EH (cell line): Measurements from ENCODE around the gene HSD17B14.
A peak's percentile ranks its signal among the peaks of the same experiment; 100 is the strongest.

ENCODE experiments used
- DNase-seq: peaks from one replicate; pipeline ENCODE4 v3.0.0-alpha.2; 2015; ENCODE audit warnings: low read depth

The HSD17B14 gene

DNA sequence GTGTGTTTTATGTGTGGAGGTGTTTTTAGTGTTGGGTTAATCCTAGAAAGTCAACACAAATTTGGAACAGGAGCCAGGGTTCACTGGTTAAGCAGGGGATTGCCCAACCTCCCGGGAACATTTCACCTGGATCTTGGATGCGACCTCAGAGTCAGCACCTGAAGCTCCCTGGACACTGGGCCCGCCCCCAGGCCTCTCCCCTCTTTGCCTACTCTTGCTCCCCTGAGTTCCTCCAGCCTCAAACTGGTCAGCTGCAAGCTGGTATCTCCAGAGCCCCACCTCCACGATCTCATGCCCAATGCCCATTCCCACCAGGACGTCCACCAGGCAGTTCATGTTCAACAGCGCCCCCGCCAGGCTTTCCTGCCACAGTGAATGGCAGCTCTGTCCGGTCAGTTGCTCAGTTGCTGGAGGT, 9.7 kb downstream of the HSD17B14 start:
- no peak for DNase-seq

DNA sequence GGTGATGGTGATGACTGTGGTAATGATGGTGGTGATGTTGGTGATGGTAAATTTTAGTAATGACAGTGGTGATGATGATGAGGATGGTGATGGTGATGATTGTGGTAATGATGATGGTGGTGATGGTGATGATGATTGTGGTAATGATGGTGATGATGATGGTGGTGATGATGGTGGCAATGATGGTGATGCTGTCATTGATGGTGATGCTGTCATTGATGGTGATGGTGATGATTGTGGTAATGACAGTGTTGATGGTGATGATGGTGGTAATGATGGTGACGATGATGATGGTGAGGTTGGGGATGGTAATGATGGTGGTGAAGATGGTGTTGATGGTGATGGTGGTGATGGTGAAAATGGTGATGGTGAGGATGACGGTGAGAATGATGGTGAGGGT, 13.8 kb downstream of the HSD17B14 start:
- no peak for DNase-seq

DNA sequence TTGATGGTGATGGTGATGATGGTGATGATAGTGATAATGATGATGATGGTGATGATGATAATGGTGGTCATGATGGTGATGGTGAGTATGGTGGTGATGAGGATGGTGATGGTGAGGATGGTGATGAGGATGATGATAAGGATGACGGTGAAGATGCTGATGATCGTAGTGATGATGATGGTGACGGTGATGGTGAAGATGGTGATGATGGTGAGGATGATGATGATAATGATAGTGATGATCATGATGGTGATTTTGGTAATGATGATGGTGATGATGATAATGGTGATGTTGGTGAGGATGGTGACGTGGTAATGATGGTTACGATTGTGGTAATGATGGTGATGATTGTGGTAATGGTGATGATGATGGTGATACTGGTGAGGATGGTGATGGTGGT, 14.7 kb downstream of the HSD17B14 start:
- no peak for DNase-seq

DNA sequence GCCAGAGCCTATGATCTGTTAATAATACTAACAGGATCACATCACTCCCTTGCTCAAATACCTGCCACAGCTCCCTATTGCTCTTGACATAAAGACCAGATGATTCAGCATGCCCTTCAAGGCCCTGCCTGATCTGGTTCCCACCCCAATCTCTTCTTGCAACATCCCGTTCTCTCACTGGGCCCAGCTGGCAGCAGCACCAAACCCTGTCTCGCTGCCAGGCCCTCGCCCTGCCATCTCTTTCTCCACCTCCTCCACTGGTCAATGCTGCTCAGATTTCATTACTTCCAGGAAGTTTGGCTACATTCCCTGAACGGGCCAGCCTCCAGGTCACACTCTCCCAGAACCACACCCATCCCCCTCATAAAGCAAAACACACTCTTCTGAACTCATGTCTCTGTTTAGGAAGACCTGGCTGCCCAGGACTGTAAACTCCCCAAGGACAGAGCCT, 16.9 kb downstream of the HSD17B14 start:
- peak; percentile 88 for DNase-seq

DNA sequence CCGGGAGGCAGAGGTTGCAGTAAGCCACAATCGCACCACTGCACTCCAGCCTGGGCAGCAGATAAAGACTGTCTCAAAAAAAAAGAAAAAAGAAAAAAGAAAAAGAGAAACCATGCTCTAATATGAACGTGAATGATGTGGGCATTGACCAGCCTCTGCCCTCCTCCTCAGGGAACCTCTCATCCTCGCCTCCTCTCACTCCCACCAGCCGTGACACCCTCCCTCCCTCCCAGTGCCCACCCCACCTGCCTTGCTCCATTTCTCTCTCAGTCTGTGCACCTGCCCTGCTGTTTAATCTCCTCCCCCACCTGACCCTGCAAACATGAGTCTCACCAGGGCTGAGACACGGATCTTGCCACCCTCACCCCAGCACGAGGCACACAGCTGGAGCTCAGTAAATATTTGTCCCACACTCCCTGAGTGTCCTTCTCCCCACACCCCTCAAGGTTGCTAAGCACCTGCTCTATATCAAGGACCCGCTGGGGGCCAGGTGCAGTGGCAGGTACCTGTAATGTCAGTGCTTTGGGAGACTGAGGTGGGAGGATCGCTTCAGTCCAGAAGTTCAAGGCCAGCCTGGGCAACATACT, 18.0 kb downstream of the HSD17B14 start:
- no peak for DNase-seq

DNA sequence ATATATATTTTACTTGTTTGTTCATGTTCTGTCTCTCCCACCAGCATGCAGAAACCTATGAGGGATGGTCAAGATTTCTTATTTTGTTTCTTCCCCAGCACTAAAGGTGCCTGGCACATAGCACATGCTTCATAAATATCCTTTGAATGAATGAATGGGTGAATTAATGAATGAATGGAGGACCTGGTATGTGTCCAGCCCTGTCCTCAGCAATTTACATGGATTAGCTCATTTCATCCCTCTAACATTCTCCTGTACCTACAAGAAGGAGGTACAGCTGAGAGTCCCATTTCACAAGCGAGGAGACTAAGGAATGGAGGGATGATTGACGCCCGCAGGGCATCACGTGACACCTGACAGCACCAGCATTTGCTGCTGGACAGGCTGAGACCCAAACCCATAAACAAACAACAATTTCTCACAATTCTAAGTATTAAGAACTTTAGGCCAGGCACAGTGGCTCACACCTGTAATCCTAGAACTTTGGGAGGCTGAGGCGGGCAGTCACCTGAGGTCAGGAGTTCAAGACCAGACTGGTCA, 18.6 kb downstream of the HSD17B14 start:
- no peak for DNase-seq

DNA sequence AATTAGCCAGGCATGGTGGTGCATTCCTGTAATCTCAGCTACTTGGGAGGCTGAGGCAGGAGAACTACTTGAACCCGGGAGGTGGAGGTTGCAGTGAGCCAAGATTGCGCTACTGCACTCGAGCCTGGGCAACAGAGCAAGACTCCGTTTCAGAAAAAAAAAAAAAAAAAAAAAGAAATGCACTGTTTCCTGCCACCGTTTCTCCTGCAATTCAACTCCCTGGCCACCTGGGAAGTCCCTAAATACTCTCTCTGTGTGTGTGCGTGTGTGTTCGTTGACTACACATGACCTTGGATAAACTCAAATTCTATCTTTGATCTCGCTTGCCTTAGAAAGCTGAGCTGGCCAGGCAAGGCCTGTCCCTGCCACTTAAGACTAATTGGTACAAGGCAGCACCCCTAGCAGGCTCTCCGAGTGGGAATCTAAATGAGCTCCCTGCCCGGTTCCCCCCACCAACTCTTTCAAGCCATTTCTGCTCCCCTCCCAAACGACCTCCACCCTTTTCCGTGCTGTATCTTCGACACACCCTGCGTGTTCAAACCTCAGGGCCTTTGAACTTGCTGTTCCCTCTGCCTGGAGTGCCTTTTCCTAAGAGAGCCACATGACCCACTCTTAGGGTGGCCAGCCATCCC, 20.3 kb downstream of the HSD17B14 start:
- peak; percentile 29 for DNase-seq

DNA sequence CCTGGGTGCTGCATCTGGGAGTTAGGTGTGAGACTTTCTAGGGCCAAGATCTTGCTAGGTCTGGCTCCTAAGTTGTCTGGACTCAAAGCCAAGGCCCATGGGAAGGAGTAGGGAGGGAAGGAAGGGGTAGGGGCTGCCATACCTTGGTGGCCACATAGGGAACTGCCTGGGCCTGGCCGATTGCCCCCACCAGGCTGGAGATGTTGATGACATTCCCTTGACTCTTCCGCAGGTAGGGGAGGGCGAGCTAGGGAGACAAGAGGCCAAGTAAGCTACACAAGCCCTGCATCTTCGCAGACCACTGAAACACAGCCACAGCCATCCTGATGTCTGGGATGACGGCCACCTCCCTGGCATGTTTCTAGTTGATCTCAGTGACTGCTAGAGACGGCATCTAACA, 21.4 kb downstream of the HSD17B14 start:
- DNase-seq = no peak

DNA sequence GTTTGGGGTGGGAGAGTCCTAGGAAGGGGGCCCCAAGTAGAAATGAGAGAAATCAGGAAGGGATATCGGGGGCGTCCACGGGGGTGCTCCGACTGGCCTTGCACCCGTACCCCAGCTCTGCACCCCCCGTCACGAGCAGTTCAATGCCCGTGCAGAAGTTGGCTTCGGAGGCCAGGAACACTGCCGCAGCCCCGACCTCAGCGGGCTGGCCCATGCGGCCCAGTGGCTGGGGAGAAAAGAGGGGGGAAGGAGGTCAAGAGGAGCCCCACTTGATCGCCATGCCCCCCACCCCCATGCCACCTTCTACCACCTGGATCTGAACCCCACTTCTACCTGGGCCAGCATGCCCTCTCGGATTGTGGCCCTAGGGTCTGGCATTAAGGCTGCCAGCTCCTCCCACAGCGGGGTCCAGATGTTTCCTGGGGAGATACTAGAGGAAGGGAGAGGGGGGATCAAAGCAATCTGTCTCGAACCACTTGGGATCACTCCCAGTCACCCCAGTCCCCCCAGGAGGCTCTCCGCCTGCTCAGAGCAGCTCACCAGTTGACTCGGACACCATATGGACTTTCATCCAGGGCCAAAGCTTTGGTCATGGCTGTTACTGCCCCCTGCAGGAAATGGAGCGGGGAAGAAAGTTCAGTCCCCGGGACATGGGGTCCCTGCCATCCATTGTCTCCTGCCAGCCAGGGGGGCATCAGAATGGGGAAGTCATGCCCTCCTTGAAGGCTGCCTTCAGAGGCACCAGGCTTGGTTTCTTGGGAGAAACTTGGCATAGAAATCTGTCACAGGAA, 23.0 kb downstream of the HSD17B14 start:
- DNase-seq = no peak

DNA sequence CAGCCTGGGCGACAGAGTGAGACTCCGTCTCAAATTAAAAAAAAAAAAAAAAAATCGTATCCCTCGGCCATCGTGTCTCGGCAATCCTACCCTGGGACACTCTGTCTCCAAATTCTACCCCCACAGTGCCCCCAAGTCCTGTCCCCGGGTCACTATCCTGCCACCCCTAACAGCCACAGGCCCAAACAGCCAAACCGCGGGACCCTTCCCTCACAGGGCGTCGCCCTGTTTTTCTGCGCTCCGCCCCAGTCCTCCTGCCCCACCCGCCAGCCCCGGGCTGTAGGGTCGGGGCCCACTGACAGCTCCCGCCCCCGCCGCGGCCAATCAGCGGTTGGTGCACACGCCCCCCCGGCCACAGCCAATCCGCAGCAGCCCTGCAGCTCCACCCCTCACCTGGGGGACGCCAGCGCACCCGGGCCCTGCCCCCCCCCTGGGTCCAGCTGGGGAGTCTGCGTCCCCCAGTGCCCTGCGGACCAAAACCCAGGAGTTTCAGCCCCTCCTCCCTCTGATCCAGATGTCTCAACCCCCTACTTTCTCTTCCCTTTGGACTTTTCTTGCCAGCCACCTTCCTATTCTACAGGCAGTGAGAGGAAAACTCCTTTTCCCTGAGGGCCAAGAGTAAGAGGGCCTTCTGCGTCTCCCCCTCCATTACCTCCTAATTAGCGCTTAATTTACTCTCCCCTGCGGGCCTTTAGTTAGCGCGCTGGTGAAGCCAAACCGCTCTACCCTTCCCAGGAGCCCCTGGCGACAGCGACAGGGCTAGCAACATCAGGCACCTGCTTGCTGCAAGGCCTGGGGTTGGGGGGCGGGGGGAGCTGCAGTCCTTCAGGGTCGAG, 24.0 kb downstream of the HSD17B14 start:
- DNase-seq = peak; percentile 66

DNA sequence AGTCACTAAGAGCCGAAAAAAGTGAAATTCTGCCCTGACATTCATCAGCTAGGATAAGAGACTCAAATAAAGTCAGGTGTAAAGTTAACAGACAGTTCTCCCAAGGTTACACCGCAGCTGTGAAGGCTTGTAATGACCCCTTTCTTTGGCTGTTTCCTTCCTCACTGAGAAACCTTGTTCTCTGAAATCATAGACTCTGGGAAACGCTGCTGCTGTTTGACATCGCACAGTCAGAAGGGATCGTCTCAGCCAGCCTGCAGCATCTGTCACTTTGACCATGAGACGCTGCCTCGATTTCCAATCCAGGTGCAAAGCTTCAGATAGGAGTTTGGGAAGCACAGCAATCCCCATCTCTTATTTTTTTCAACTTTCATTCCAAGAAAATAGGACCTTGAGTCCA, 26.1 kb downstream of the HSD17B14 start:
- no peak for DNase-seq

DNA sequence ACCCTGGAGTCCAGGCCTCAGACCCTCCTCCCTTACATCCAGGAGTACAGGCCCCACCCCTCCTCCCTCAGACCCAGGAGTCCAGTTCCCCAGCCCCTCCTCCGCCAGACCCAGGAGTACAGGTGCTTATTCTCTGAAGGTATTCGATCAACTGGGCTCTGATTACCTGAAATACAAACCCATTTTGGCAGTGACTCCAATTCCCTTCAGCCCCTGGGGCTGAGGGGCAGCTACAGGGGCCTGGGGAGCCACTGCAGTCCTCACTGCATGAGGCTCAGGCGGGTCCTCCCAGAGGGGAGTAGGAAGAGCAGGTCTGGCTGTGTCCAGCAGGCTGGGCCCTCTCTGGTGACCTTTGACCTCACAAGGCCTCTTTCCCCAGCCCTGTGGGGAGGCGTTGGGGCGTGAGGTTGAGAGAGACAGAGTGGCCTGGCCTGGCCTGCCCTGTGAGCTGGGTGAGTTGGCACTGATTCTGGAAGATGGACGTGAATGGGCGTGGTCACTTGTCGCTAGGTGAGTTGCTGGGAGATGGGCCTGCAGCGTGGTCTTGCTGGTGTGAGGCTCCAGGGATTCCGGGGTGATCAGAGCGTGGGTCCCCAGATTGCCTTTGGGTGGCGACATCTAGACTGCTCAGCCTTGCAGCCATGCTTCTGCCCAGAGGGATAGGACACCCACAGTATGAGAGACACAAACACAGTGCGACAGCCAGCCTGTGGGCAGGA, 28.5 kb downstream of the HSD17B14 start:
- no peak for DNase-seq

DNA sequence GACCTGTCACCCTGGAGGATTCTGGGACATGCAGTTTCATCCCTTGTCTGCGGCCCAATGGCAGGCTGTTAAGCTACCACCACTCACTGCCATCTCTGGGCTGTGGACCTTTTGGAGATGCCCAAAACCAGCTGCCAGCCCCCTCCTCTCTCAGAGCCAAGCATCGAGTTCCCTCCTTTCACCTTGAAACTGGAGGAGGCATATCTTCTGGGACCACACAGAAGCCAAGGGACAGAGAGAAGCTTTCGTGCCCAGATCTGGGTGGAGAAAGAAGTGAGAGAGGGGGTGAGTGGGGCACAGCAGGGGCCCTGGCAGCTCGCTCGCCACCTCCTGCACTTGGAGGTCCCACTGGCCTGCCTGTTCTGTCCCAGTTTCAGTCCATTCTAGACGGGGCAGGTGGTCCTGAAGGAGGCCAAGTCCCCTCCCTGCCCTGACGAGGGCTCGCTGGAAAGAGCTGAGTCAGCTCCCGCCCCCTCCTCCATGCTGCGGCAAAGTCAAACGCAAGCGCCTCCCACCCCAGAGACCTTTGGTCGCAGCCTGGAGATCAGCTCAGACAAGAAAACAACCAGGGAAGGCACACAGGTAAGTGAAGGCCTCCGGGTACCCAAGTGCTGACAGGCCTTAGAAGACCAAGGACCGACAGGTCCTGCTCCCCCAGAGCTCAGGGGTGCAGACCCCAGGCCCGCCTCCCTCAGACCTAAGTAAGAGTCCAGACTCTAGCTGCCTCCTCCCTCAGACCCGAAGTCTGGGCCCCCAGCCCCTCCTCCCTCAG, 29.3 kb downstream of the HSD17B14 start:
- no peak for DNase-seq

DNA sequence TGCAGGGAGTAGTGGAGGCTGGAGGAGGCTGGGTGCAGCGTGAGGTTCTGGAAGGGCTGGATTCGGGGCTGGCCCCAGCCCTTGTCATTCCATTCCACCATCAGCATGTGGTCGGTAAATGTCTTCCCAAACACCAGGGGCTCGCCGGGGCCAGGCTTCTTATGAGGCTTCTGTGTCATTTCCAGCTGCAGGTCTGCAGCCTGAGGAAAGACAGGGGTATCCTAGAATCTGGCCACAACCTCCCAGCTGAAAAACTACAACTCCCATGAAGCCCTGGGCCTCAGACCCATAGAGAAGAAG, 29.8 kb downstream of the HSD17B14 start:
- peak; percentile 69 for DNase-seq

DNA sequence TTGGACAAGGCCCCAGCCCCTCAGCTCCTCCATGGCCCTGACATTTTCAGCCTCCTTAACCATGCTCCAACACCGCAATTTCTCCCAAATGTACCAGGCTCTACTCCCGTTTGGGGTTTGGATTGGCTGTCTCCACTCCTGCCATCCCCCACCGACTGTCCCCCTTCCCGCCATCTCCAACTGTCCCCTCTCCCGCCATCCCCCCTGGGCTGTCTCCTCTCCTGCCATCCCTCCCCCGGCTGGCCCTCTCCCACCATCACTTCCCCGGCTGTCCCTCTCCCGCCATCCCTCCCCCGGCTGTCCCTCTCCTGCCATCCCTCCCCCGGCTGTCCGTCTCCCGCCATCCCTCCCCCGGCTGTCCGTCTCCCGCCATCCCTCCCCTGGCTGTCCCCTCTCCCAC, 30.8 kb downstream of the HSD17B14 start:
- DNase-seq = no peak

DNA sequence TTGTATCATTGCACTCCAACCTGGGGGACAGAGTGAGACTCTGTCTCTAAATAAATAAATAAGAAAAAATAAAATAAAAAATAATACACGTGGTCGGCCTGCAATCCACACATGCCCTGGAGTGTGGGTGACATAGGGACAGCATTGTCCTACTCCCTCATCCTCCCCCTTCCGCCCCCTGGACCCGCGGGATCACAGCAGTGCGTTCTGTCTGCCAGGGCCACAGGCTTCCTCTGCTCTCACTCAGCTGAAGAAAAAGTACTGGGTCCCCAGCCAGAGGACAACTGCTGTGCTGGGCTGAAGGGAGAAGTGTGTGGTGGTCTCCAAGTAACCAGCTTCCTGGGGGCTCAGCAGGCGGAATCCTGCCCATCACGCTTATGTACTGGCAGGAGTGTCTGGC, 31.8 kb downstream of the HSD17B14 start:
- DNase-seq = no peak

DNA sequence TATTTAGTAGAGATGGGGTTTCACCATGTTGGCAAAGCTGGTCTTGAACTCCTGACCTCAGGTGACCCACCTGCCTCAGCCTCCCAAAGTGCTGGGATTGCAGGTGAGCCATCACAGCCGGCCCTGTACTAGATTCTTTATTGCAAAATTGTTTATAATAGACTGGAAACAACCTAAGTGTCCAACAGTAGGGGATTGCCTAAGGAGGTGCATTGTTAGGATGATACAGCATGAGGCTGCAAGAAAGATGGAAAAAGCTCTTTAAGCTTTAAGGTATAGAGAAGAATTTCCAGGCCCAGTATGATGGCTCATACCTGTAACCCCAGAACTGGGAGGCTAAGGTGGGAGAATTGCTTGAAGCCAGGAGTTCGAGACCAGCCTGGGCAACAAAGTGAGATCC, 33.7 kb downstream of the HSD17B14 start:
- no peak for DNase-seq

DNA sequence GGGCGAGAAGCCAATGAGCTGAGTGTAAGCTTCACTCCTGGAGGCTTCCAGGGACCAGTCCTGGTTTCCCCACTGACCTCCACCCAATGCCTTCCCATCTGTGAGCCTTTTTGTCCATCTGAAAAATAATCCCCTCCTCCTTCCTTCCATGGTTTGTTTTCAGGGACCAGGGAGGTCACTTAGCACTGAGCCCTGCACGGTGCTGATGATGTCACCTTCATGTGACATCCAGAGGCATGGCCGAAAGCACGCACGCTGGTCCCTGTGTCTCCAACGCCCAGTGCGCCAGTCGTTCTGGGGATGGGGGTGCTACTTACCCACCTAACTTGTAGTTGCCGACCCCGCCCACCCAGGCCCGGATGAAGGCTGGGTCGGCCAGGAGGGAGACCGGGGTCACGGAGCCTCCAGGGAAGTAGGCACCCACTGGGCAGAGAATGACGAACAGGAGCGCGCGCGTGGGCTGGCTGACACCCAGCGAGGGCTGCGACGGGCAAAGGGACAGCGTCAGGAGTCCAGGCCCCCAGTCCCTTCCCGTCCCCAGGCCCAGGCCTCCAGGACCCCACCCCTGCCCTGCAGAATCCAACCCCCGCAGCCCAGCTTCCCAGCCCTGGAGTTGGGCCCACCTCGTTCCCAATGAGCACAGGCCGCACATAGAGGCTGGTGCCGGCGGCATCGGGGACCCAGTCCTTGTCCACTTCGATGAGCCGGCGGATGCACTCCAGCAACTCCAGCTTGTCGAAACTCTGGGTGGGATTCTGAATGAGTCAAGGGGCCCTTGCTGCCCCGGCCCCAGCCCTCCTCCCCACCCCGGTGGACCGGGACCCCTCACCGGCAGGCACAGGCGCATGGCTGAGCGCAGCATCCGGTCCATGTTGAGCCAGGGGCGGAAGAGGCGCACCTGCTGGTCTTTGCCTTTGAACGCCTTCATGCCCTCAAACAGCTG, 36.7 kb downstream of the HSD17B14 start:
- DNase-seq = no peak

DNA sequence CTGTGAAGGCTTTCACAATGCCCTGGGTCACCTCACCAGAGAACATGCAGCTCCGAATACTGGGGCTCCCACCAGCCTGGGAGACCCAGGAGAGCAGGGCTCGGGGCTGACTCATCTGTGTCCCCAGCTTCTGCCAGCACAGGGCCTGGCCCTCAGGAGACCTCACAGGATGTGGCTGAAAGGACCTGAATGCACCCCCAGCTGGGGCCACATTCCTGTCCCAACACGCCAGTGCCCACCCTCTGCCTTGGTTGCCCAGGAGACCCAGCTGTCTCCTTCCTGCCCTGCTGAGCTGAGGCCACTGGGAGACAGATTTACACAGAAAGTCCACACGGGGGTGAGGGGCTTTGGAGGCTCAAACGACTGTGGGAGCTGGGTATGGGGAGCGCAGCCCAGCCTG, 37.4 kb downstream of the HSD17B14 start:
- DNase-seq = peak; percentile 53

DNA sequence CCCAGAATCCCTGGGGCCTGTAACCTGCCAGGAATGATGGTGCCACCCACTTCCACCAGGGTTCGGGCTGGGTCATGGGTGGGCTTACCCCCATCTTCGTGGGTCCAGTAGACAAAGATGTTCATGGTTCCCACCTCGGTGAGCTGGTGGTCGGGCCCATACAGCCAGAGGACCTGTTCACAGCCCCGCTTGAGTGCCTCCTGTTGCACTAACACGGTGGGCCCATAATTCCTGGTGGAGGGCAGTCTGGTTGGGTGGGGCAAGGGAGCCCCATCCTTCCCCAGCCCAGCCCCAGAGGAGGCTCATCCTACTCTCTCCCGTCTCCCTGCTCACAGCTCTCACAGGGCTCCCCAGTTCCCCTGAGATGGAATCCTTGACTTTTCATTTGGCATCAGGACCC, 39.2 kb downstream of the HSD17B14 start:
- no peak for DNase-seq
